ENCODE data around the gene FOXE1. TPM values are rescaled to one million over a fixed set of nuclear protein-coding genes. Genes with fewer than 3 reads are reported as not detected.

The FOXE1 gene
- total RNA-seq, 1 donor from 2014 or later: not detected

GRCh38 chr9:97819735-97820134 is 33.3 kb upstream of the FOXE1 start:
- no peak for ATAC-seq (ENCODE audit: low read depth)
- H3K27me3 Mint-ChIP-seq: peaks cover 52% of the 10 kb centered on the region
- no peak overlapping the region for H3K4me3 Mint-ChIP-seq
- peaks cover 2% of the 10 kb centered on the region for H3K9me3 Mint-ChIP-seq
- CTCF ChIA-PET: no interaction called here
- intact Hi-C loops (cut with micrococcal nuclease): no loop called here
- no peak for DNase-seq
- no peaks in the 10 kb centered on the region for H3K4me1 Mint-ChIP-seq
- no peaks in the 10 kb centered on the region for H3K36me3 Mint-ChIP-seq (ENCODE audit: low read depth)
- no peak overlapping the region for H3K27ac Mint-ChIP-seq
- POLR2A ChIA-PET: no interaction called here
- TF ChIP-seq CTCF (IDR thresholded peaks at IDR 0.05): no peak

- Mint-ChIP-seq H3K4me1 (no peaks in the 10 kb centered on the region), H3K27me3 (peaks cover 52% of the 10 kb centered on the region), H3K27ac (no peak overlapping the region), H3K36me3 (ENCODE audit: low read depth) (no peaks in the 10 kb centered on the region), H3K9me3 (peaks cover 2% of the 10 kb centered on the region), H3K4me3 (no peak overlapping the region)
- intact Hi-C loops (cut with micrococcal nuclease): no loop called here
- POLR2A ChIA-PET: no interaction called here
- DNase-seq (no peak), ATAC-seq (ENCODE audit: low read depth) (no peak)
- CTCF ChIA-PET: interaction anchor here (0.7 kb wide), 1 partner anchor 149 kb away, joined by 3 read pairs; no protein-coding TSS in a partner anchor
- no peak for TF ChIP-seq CTCF (IDR thresholded peaks at IDR 0.05)
These were observed 32.7 kb upstream of the FOXE1 start for GRCh38 chr9:97820373-97820772.

- no peak overlapping the region for H3K4me3 Mint-ChIP-seq
These were observed 21.9 kb upstream of the FOXE1 start for GRCh38 chr9:97830884-97831829.

GRCh38 chr9:97831843-97832636 is 21.0 kb upstream of the FOXE1 start:
- no peaks in the 10 kb centered on the region for H3K36me3 Mint-ChIP-seq (ENCODE audit: low read depth)
- ATAC-seq (ENCODE audit: low read depth): peak; percentile 28

More at GRCh38 chr9:97830884-97831829, 21.9 kb upstream of the FOXE1 start:
- intact Hi-C loops (cut with micrococcal nuclease): no loop called here
- no peaks in the 10 kb centered on the region for H3K36me3 Mint-ChIP-seq (ENCODE audit: low read depth)
- peaks cover 25% of the 10 kb centered on the region for H3K27me3 Mint-ChIP-seq
- ChIA-PET POLR2A (no interaction called here), CTCF (no interaction called here)
- no peak overlapping the region for H3K27ac Mint-ChIP-seq
- H3K4me1 Mint-ChIP-seq: peaks cover 9% of the 10 kb centered on the region
- ATAC-seq (ENCODE audit: low read depth) (no peak), DNase-seq (no peak)
- H3K9me3 Mint-ChIP-seq: no peaks in the 10 kb centered on the region
- no peak for TF ChIP-seq CTCF (IDR thresholded peaks at IDR 0.05)

More at GRCh38 chr9:97831843-97832636, 21.0 kb upstream of the FOXE1 start:
- ChIA-PET POLR2A (interaction anchor here (0.6 kb wide), 1 partner anchor 239 kb away, joined by 3 read pairs; no protein-coding TSS in a partner anchor), CTCF (no interaction called here)
- Mint-ChIP-seq H3K4me1 (peaks cover 9% of the 10 kb centered on the region), H3K4me3 (no peak overlapping the region), H3K27me3 (peaks cover 26% of the 10 kb centered on the region), H3K27ac (no peak overlapping the region), H3K9me3 (peaks cover 4% of the 10 kb centered on the region)
- intact Hi-C loops (cut with micrococcal nuclease): no loop called here
- no peak for TF ChIP-seq CTCF (IDR thresholded peaks at IDR 0.05)
- DNase-seq: no peak

All from activated B cell treated with CpG ODN at 0.5 μM for 24 hours (primary cell).